HG03520 (cell line): ENCODE measurements around the gene EGR1.
"Not testable (repeated sequence)": the region's sequence is repeated elsewhere in the genome, so short reads cannot be mapped to it uniquely, and the experiment has no call there.

Source experiments
- ATAC-seq: cut with Tn5 transposase; IDR thresholded peaks from one replicate; pipeline ENCODE4 v1.9.1; 2021; ENCODE audit warnings: mild to moderate bottlenecking, moderate library complexity; ENCODE audit not compliant: unreplicated experiment

EGR1 gene

DNA sequence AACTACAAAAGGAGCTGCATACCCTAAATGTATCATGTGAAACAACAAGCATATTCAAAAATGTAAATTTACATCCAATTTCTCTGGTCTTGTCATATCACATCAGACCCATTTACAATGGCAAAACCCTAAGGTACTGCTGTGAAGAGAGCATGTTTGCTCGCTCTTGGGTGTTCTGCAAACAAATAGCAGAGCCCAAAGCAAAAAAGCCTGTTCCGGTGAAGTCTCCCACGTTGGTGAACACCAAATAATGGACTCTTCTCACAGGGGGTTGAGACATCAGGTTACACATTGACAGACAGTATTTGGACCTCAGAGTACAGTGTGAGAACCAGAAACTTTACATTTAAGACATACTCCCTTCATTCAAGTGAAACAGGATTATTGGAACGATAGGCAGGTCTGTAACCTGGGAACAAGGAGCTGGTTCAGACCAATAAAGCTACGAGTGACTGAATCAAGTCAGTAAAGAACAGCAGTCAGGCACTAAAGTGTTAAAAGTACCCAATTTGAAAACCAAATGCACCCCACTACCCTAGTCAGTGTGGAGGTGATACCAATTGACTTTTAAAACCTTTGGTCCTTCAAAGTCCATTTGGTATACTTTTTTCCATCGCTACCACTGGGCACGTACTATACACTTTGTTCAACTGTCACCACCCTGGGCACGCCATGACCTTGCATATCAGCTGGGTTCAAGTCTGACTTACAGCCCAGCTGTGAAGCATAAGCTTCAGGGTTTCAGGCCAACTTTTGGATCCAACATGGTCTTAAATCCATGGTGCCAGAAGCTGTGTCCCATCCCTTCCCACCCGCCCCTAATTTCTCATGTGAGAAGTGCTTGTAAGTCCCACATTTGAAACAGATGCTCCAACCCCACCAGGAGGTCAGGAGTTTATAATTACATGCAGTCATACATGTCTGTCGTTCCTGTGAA lies 41.4 kb downstream of the EGR1 start:
- no peak for ATAC-seq

DNA sequence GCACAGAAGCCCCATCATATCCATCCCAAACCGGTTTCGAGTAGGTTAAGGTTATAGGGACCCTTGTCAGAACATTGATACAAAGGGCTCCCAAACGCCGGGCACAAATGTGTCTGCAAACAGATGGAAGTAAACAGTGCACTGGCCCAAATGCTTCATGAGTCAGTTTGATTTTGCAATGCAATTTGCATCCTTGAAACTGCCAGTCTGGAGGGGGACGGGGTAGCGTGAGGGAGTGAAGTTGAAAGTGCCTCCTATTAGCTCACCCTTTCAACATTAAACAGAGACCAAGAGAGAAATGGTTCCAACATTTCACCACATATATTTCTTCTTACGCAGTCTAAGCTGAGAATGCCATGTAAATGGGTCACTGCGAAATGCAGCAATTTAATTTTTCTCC lies 42.2 kb downstream of the EGR1 start:
- ATAC-seq, result not testable (repeated sequence)

DNA sequence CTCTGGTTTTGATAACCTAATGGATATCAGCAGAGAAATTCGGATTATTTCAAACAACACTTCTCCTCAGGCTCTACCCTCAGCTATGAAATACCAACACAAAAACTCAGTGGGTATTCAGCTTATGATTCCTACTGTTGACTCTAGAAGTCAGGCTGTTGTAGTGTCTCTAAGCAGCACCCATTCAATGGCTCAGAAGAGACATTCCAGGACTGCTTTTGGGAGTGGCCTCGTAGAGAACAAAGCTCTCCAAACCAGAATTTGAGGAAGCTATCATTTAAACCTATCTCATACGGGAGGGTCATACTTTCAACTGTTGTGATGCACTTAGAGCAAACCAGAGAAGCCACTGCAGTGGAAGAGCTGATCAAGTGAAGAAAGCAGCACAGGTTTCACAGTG lies 43.7 kb downstream of the EGR1 start:
- ATAC-seq, result no peak

DNA sequence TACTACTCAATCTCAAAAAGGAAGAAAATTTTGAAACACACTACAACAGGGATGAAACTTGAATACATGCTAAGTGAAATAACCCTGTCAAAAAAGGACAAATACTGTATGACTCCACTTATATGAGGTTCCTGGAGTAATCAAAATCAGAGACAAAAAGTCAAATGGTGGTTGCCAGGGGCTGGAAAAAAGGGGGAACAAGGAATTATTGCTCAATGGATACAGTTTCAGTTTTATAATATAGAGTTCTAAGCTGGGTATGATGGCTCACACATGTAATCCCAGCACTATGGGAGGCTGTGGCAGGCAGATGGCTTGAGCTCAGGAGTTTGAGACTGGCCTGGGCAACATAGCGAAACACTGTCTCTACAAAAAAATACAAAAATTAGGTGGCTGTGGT lies 48.7 kb downstream of the EGR1 start:
- ATAC-seq, result no peak

DNA sequence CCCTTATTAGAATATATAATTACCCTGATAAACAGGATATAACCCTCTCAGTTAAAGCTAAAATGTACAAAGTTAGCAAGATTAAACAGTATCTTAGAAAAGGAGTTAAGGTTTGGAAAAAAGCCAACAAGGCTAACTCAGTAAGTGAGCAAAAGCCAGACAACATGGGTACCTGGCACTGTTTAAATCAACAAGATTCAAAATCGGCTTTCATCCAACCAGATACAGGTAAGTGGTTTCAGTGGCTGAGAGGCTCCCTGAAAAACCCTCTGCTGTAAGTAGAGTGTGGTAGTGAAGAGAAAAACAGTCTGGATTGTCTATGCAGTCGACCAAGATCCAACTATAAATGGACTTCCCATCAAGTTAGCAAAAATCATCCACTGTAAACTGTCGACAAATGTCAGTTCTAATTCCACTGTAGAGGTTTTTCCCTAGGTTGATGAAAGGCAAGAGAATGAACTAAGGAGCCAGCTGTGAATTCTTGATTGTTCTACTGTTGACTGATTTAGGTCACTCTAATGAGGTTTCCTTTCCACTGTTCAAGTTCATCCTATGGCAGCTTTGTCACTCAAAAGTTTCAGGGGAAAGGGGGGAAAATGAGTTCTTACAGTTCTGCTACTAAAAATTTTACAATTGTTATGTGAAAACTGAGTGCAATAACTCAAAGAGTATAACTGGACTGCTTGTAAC lies 50.4 kb downstream of the EGR1 start:
- no peak for ATAC-seq

DNA sequence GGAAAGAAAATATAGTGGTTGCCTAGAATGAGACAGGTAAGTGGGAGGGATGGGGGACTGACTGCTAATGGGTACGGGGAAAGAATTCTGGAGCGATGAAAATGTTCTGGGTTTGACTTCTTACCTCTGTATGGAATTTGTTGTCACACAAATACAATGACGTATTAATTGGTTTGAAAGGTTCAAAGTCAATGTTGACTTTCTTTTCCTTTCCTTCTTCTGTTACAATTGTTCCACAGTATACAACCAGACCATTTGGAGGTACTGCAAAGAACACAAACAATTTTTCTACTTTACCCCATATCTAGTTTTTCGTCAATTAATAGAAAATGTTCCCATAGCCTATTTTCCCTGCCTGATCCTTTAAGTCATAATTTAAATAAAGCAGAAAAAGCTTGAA lies 52.2 kb downstream of the EGR1 start:
- no peak for ATAC-seq
